ENCODE data around the gene WDR88.

DNA sequence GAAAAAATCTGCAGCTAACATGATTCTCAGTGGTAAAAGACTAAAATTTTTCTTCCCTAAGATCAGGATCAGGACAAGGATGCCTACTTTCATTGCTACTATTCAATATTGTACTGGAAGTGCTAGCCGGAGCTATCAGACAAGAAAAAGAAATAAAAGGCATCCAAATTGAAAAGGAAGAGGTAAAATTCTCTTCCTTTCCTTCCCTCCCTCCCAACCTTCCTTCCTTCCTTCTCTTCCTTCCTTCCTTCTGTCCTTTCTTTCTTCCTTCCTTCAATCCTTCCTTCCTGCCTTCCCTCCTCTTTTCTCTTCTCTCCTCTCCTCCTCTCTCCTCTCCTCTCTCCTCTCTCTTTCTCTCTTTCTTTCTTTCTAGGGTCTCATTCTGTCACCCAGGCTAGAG lies 35.5 kb downstream of the WDR88 start:
- TF ChIP-seq, protein P1, sequence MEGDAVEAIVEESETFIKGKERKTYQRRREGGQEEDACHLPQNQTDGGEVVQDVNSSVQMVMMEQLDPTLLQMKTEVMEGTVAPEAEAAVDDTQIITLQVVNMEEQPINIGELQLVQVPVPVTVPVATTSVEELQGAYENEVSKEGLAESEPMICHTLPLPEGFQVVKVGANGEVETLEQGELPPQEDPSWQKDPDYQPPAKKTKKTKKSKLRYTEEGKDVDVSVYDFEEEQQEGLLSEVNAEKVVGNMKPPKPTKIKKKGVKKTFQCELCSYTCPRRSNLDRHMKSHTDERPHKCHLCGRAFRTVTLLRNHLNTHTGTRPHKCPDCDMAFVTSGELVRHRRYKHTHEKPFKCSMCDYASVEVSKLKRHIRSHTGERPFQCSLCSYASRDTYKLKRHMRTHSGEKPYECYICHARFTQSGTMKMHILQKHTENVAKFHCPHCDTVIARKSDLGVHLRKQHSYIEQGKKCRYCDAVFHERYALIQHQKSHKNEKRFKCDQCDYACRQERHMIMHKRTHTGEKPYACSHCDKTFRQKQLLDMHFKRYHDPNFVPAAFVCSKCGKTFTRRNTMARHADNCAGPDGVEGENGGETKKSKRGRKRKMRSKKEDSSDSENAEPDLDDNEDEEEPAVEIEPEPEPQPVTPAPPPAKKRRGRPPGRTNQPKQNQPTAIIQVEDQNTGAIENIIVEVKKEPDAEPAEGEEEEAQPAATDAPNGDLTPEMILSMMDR (IDR thresholded peaks at IDR 0.05), result no peak
- TF ChIP-seq POLR2A (IDR thresholded peaks at IDR 0.05), result no peak
